Measurements from ENCODE around the gene CAB39. TPM values are rescaled to one million over a fixed set of nuclear protein-coding genes. Genes with fewer than 3 reads are reported as not detected.

The CAB39 gene
- total and polyA plus RNA-seq, 2 of the 8 experiments (the other 6 are each of a cell fraction or from before 2014, with no cell fraction given): 16.4 to 50.5 TPM

DNA sequence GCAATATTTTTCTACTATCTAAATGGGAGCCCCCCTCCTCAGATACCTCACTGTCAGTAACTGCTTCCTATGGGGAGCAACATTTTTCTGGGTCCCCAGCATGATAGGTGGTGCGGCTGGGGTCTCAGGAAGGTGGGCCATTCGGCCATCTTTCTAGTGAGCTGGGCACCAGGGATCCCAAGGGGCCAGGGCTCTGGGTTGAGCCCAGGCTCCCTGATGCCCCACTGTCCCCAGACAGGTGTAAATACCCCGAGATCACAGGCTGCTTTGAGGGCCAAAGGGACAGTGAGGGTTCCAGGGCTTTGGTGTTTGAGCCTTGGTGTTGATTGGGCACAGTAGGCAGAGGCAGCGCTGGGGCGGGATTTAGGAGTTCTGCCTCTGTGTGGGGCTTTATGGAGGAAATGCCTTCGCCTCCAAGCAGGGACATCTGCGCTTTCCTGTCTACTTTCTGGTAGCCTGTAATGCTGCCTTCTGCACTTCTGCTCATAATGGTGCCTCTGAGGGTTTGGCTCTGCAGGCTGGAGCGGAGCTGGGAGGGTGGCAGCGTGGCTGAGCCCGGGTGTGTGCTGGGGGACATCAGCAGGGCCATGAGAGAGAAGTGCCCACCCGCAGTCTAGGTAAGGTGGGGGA lies 157.4 kb downstream of the CAB39 start (continued):
- TF ChIP-seq USF2 (IDR thresholded peaks at IDR 0.05; ENCODE audit: low read length) (no peak), RNF2 (IDR thresholded peaks at IDR 0.05; ENCODE audit: borderline replicate concordance, low read depth, low read length, missing control alignments, poor library complexity, severe bottlenecking) (no peak), MAFK (IDR thresholded peaks at IDR 0.05; ENCODE audit: low read depth, low read length) (no peak), EZH2 (IDR thresholded peaks at IDR 0.05; ENCODE audit: low read depth, low read length, severe bottlenecking) (no peak), GTF2F1 (IDR thresholded peaks at IDR 0.05; ENCODE audit: borderline replicate concordance, low read depth, low read length) (no peak), YY1 (IDR thresholded peaks at IDR 0.05; ENCODE audit: low read depth, low read length) (no peak), SP4 (IDR thresholded peaks at IDR 0.05; ENCODE audit: low read length) (no peak)
- TF ChIP-seq, protein P1, sequence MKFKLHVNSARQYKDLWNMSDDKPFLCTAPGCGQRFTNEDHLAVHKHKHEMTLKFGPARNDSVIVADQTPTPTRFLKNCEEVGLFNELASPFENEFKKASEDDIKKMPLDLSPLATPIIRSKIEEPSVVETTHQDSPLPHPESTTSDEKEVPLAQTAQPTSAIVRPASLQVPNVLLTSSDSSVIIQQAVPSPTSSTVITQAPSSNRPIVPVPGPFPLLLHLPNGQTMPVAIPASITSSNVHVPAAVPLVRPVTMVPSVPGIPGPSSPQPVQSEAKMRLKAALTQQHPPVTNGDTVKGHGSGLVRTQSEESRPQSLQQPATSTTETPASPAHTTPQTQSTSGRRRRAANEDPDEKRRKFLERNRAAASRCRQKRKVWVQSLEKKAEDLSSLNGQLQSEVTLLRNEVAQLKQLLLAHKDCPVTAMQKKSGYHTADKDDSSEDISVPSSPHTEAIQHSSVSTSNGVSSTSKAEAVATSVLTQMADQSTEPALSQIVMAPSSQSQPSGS (IDR thresholded peaks at IDR 0.05; ENCODE audit: low read length): no peak

Small RNA genes within 50 kb of the gene (small RNA-seq; reads per million reads assigned to genes)
- not detected for gene BANF1P3 (ENCODE audit: insufficient read depth)
- not detected for gene RNU6-268P (ENCODE audit: insufficient read depth)

Other genes starting within 250 kb of the CAB39 start
- 362 and 367 TPM in 2 replicates for gene ITM2C, start 152.1 kb downstream of the CAB39 start, total RNA-seq (2021; fragmentation: NEBNext Ultra II Directional; extraction: Animal tissue kit (Norgen Biotek cat#: 25700))
- 742 and 889 TPM in 2 replicates for gene ITM2C, start 152.1 kb downstream of the CAB39 start, polyA plus RNA-seq (2011; rRNA removed)
- not detected in 2 replicates for gene GPR55, start 212.4 kb downstream of the CAB39 start, total RNA-seq (2021; fragmentation: NEBNext Ultra II Directional; extraction: Animal tissue kit (Norgen Biotek cat#: 25700))
- gene GPR55, start 212.4 kb downstream of the CAB39 start, polyA plus RNA-seq (2011; rRNA removed): not detected in 2 replicates

All from H1 (cell line).